Transverse colon (tissue), 4 donors: ENCODE data around the gene NEU2. TPM values are rescaled to one million over a fixed set of nuclear protein-coding genes. Genes with fewer than 3 reads are reported as not detected.

ENCODE experiments used
- DNase-seq: peaks from one replicate; pipeline ENCODE4 v3.0.0-alpha.2; 2019
- H3K27ac ChIP-seq, 4 donors: fragments of 200-600 bp; sonication (generic); 2 replicates each; pipeline ENCODE4 v1.5.1; 2016 to 2018; ENCODE audit warnings: inconsistent platforms in 4 of 4
- H3K27me3 ChIP-seq: fragments of 200-600 bp; sonication (generic); 2 replicates; pipeline ENCODE4 v1.5.1; 2017; ENCODE audit warnings: inconsistent platforms
- H3K36me3 ChIP-seq, 4 donors: fragments of 200-600 bp; sonication (generic); 2 replicates each; pipeline ENCODE4 v1.5.1; 2017 to 2019; ENCODE audit warnings: inconsistent platforms in 4 of 4
- H3K4me1 ChIP-seq, 4 donors: fragments of 200-600 bp; sonication (generic); 2 replicates each; pipeline ENCODE4 v1.5.1; 2017 to 2020; ENCODE audit warnings: inconsistent platforms in 4 of 4
- H3K4me3 ChIP-seq, 4 donors: fragments of 200-600 bp; sonication (generic); 1 replicate in 1 of 4; 2 replicates in 3 of 4; pipeline versions ENCODE4 v1.5.1 to v1.6.1; 2017 to 2019; ENCODE audit warnings: inconsistent platforms in 4 of 4
- H3K9me3 ChIP-seq, 2 donors: fragments of 200-600 bp; sonication (generic); 2 replicates each; pipeline ENCODE4 v1.5.1; 2017 to 2019; ENCODE audit warnings: inconsistent platforms in 2 of 2
- EP300 ChIP-seq: sonication (generic); formaldehyde crosslinking; IDR thresholded peaks from one replicate; pipeline ENCODE4 v1.6.1; 2017; ENCODE audit warnings: antibody characterized with exemption, low read depth
- POLR2A ChIP-seq: fragments of 450-650 bp; IDR thresholded peaks from one replicate; pipeline ENCODE4 v1.6.1; 2016; ENCODE audit warnings: antibody characterized with exemption, mild to moderate bottlenecking, moderate library complexity
- POLR2AphosphoS5 ChIP-seq, 3 donors: sonication (generic); formaldehyde crosslinking; IDR thresholded peaks; one replicate each; pipeline ENCODE4 v1.6.1; 2016; ENCODE audit warnings: antibody characterized with exemption in 3 of 3
- WGBS, 2 donors: methylation state at CpG; one replicate each; pipeline ENCODE4 v1.1.5; 2018; ENCODE audit warnings: low coverage in 1 of 2; 5-methylcytosine and 5-hydroxymethylcytosine counted together
- in situ Hi-C, 4 donors: fragments of 200-750 bp; cut with MboI; loops; one replicate each; pipeline versions ENCODE4 v1.15.0 to v1.15.1; 2017; ENCODE audit warnings: low sequenced_read_pairs in 3 of 4, low pct_ligation_motif_present in 1 of 4, low pct_unique_long_range_greater_than_20kb in 1 of 4
- intact Hi-C: fragments of 100-400 bp; cut with DNase I; formaldehyde crosslinking; loops from one replicate; pipeline ENCODE4 v1.15.1; 2023; ENCODE audit warnings: low total_unique reads
- total RNA-seq, 4 donors: library from RNA; depleted of rRNA; stranded (reverse); fragments of >200 nt; gene quantifications; one replicate each; pipeline ENCODE4 v1.1.0, GENCODE V29; 2016
- TF ChIP-seq, protein P1 (sequence below), 5 experiments: fragments of 200-600 bp in 3 of 5; fragments of 450-650 bp in 2 of 5; sonication (generic) in 3 of 5; IDR thresholded peaks; 1 replicate in 2 of 5; 2 replicates in 3 of 5; pipeline ENCODE4 v1.5.1; 2016 to 2017; ENCODE audit warnings: antibody characterized with exemption in 5 of 5, inconsistent platforms in 3 of 5, mild to moderate bottlenecking in 2 of 5, moderate library complexity in 1 of 5

The NEU2 gene
- under 1 TPM in 1 of 4 donors, not detected in 3; 0.41 TPM for total RNA-seq

GRCh38 chr2:233032551-233033320, at the start of gene NEU2:
Gene NEU2 (plus strand): TSS chr2:233032672. CDS start chr2:233032672, 0 bp downstream.
- no peaks in the 10 kb centered on the region for H3K27me3 ChIP-seq
- no peak within 1 kb of the TSS for H3K27ac ChIP-seq
- H3K4me1 ChIP-seq, result no peaks in the 10 kb centered on the region
- intact Hi-C loops, result no loop called here
- no peak for DNase-seq
- no peak within 1 kb of the TSS for H3K4me3 ChIP-seq
- TF ChIP-seq EP300, result no peak
- TF ChIP-seq, protein P1, sequence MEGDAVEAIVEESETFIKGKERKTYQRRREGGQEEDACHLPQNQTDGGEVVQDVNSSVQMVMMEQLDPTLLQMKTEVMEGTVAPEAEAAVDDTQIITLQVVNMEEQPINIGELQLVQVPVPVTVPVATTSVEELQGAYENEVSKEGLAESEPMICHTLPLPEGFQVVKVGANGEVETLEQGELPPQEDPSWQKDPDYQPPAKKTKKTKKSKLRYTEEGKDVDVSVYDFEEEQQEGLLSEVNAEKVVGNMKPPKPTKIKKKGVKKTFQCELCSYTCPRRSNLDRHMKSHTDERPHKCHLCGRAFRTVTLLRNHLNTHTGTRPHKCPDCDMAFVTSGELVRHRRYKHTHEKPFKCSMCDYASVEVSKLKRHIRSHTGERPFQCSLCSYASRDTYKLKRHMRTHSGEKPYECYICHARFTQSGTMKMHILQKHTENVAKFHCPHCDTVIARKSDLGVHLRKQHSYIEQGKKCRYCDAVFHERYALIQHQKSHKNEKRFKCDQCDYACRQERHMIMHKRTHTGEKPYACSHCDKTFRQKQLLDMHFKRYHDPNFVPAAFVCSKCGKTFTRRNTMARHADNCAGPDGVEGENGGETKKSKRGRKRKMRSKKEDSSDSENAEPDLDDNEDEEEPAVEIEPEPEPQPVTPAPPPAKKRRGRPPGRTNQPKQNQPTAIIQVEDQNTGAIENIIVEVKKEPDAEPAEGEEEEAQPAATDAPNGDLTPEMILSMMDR (IDR thresholded peaks at IDR 0.05), result no peak
- TF ChIP-seq POLR2AphosphoS5 (IDR thresholded peaks at IDR 0.05), result no peak
- TF ChIP-seq POLR2A, result no peak
- WGBS, 2 donors, result 91% methylated on average over 13 of the region's 13 CpGs; no CpG with 5 or more reads in 1 of the 2 donors
- H3K36me3 ChIP-seq, result no peaks in the 10 kb centered on the region
- in situ Hi-C loops, result loop anchor here in 1 of 4 donors (25.0 kb wide), 1 partner anchor 170 kb away; the partner anchor contains the start of gene SNORC
- no peaks in the 10 kb centered on the region for H3K9me3 ChIP-seq

DNA sequence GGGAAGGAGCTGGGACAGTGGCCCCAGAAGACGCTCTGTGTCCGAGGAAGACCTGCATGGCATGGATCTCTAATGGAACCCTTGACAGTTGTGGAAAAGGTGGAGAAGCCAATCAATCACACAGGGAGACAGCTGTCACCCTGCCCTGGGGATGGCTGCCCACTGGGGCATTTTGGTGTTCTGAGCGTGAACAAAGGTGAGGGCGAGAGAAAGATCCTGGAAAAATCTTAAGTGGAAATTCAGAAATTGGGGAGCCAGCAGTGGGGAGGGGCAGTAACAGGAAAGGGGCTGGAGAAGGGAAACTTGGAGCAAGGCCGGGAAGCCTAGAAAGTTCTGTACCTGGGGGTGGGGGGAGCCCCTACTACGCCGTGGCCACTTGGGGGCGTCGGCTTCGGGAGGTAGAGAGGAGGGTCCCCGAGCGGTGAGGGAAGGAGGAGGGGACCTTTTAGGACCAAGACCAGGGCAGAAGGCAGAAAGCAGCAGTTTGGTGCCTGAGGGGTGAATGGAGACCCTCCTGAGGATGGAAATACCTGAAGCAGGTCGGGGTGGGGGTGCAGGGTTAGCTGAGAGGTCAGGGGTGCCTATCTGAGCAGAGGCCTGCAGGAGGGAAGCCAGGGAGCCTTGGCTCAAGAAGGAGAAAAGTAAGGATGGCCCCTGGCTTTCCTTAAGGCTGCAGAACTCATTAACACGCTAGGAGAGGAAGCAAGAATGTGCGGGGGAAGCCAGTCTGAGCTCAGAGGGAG, 49.4 kb upstream of the NEU2 start:
- Histone ChIP-seq H3K9me3 (no peaks in the 10 kb centered on the region), H3K4me1 (peaks cover 10 to 37% (median 19%) of the 10 kb centered on the region in 4 donors), H3K4me3 (no peak overlapping the region), H3K27me3 (peaks cover 5% of the 10 kb centered on the region), H3K36me3 (peaks cover 0 to 2% (median 0%) of the 10 kb centered on the region in 4 donors), H3K27ac (no peak overlapping the region)
- DNase-seq, result no peak
- intact Hi-C loops (no loop called here), in situ Hi-C loops (no loop called here)
- WGBS, 2 donors, result 63 to 82% methylated on average over 3 to 15 of the region's 15 CpGs
- TF ChIP-seq EP300 (no peak), POLR2A (no peak), POLR2AphosphoS5 (IDR thresholded peaks at IDR 0.05) (no peak)
- TF ChIP-seq, protein P1 (IDR thresholded peaks at IDR 0.05), result no peak

DNA sequence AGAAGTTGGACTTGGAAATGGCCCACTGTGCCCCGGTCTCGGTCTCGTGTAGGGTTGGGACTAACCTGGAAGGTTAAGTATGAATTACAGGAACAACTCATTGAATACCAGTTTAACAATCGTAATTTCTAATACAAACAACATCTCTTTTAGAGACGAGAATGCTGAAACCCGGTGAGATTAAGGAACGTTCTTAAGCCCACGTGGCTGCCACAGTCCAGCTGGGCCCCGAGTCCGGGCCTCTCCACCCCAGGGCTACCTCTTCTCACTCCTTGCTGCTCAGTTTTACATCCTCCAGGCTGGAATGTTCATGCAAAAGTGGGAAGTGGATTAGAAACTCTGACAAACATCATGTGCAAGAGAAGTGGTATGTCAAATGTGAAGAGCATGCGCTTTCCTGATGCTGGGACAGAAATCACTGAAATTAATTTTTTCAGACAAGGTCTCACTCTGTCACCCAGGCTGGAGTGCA, 48.8 kb upstream of the NEU2 start:
- Histone ChIP-seq H3K4me3 (no peak overlapping the region), H3K36me3 (peaks cover 0 to 2% (median 0%) of the 10 kb centered on the region in 4 donors), H3K4me1 (peaks cover 16 to 43% (median 23%) of the 10 kb centered on the region in 4 donors), H3K27me3 (peaks cover 5% of the 10 kb centered on the region), H3K9me3 (no peaks in the 10 kb centered on the region), H3K27ac (no peak overlapping the region)
- no peak for TF ChIP-seq POLR2A
- TF ChIP-seq EP300, result no peak
- TF ChIP-seq, protein P1 (IDR thresholded peaks at IDR 0.05), result no peak
- TF ChIP-seq POLR2AphosphoS5 (IDR thresholded peaks at IDR 0.05), result no peak
- WGBS, 2 donors, result 56 to 71% methylated on average over 4 to 11 of the region's 11 CpGs
- intact Hi-C loops, result no loop called here
- in situ Hi-C loops, result no loop called here
- DNase-seq, result no peak
